ENCODE data around the gene EML4. TPM values are rescaled to one million over a fixed set of nuclear protein-coding genes. Genes with fewer than 3 reads are reported as not detected.

EML4 gene
- total and polyA plus RNA-seq, 2 of the 13 experiments (the other 11 are each of a cell fraction or from before 2014, with no cell fraction given), result 243 to 476 TPM

- no peak for TF ChIP-seq ZBTB2 (CRISPR knock-in tag; IDR thresholded peaks at IDR 0.05; ENCODE audit: low read depth)
- no peak for TF ChIP-seq DRAP1 (CRISPR knock-in tag; IDR thresholded peaks at IDR 0.05)
Measured at GRCh38 chr2:42350434-42351063, 181.4 kb downstream of the EML4 start (continued).

GRCh38 chr2:42351864-42352263 lies 182.7 kb downstream of the EML4 start:
- Histone ChIP-seq H3K36me3 (replicated peaks in 1 of 2; ENCODE audit: control insufficient read depth in 1 of 2, insufficient read depth in 2 of 2, low read length in 2 of 2) (peaks cover 8 to 28% of the 10 kb centered on the region in 2 experiments), H3K27me3 (ENCODE audit: control insufficient read depth in 1 of 2, insufficient read depth in 2 of 2, low read length in 2 of 2) (no peaks in the 10 kb centered on the region), H2AFZ (ENCODE audit: low read length) (no peak overlapping the region), H3K4me1 (ENCODE audit: insufficient read depth, low read length) (peaks cover 46% of the 10 kb centered on the region), H3K9me3 (ENCODE audit: low read length) (no peaks in the 10 kb centered on the region), H3K4me2 (ENCODE audit: low read depth, low read length) (no peak overlapping the region), H3K79me2 (ENCODE audit: insufficient read depth, low read length) (peaks cover 73% of the 10 kb centered on the region), H3K9ac (ENCODE audit: insufficient read depth, low read depth, low read length) (no peak overlapping the region), H3K27ac (ENCODE audit: extremely low read length, insufficient read depth, low read length) (no peak overlapping the region), H3K4me3 (replicated peaks in 1 of 3; ENCODE audit: insufficient read depth in 1 of 3, low read depth in 2 of 3, low read length in 3 of 3) (no peak overlapping the region), H4K20me1 (ENCODE audit: insufficient read depth, low read length) (0 out of 2 replicates have a peak, but pooled peaks cover 5% of the 10 kb centered on the region)
- ChIA-PET CTCF (ENCODE audit: low intra/inter-chr PET ratio, low total read pairs) (no interaction called here), POLR2A (no interaction called here)
- no peak for DNase-seq (ENCODE audit: low spot score)
- intact Hi-C loops (cut with micrococcal nuclease; ENCODE audit: unreplicated experiment) (no loop called here), in situ Hi-C loops (cut with HindIII; ENCODE audit: extremely low pct_ligation_motif_present, low pct_unique_long_range_greater_than_20kb) (loop anchor here (25.0 kb wide), 1 partner anchor 490 kb away; no protein-coding TSS in a partner anchor)
- TF ChIP-seq CENPBD1 (CRISPR knock-in tag; IDR thresholded peaks at IDR 0.05; ENCODE audit: borderline replicate concordance, low read depth), result no peak
- TF ChIP-seq ZBTB21 (CRISPR knock-in tag; IDR thresholded peaks at IDR 0.05), result no peak
- 0 out of 2 replicates have a peak, but pooled peaks have one; percentile 23 for TF ChIP-seq POLR2AphosphoS2 (IDR thresholded peaks at IDR 0.05; ENCODE audit: low read depth, low read length)
- no peak for TF ChIP-seq TFDP1 (CRISPR knock-in tag; IDR thresholded peaks at IDR 0.05; ENCODE audit: borderline replicate concordance)
- BruUV-seq (replicated peaks), result no TSS peak
- 95% methylated on average over 5 of the region's 5 CpGs for WGBS (ENCODE audit: low lambda C conversion rate)
- no peak for FAIRE-seq
- peak; percentile 1; the same call in 1 of the 3 replicates for ATAC-seq

All from HepG2 (cell line).